GM18873 (cell line): Measurements from ENCODE around the gene SLC39A12.

ENCODE experiments used
- ATAC-seq: cut with Tn5 transposase; IDR thresholded peaks from one replicate; pipeline ENCODE4 v1.9.1; 2021; ENCODE audit warnings: mild to moderate bottlenecking, moderate library complexity, moderate number of reproducible peaks; ENCODE audit not compliant: unreplicated experiment, low FRiP score

Gene SLC39A12

DNA sequence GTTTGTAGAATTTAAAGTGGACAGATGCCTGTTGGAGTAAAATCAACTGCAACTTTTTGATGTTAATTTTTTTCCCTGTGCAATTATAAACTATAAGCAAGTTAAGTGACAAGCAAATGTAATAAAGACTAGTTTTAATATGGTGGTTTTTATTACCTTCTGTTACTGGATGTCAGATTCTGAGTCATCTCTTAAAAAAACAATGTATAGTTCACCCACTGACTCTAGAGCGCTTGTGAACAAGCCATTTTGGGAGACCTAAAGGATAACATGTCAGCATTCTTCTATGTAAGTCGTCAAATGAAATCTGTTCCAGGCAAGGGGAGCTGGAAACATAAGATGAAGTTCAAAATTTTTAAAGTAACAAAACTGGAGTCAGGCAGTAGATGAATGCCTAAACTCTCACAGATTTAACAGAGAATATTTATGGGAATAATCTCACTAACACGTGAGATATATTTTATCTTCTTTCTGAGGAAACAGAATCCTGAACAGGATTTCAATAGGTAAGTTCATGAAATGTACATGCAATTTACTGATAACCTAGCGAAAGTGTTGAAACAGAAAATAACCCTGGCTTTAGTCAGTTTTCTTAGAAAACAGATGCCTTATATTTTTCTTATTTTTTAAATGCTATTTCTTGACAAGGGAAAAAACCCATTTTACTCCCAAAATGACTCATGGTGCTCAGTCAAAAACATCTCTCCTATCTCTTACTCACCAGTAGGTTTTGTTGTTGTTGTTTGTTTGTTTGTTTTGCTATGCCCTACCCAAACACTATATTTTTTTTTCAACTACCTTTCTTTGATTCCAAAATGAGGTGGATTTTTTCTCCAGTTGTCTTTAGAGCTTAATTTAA, 91.7 kb downstream of the SLC39A12 start:
- ATAC-seq, result no peak

- ATAC-seq, result no peak
Measured at GRCh38 chr10:18044976-18045720, 93.4 kb downstream of the SLC39A12 start.

DNA sequence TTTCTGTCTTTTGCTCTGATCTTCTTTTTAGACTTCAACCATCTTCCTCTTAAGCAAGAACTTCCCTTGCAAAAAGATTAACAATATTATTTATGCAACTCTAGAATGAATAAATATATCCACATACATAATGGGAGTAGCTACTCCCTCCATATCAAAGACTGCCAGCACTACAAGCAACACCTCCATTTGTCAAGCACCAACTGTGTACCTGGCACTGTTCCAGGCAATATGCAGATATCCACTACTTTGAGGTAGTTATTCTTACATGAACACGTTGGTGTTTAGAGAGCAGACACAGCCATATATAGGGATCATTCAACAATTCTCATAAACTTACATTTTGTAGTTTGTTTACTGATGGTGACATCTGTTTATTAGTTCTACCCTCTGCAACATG, 104.9 kb downstream of the SLC39A12 start:
- ATAC-seq, result no peak

DNA sequence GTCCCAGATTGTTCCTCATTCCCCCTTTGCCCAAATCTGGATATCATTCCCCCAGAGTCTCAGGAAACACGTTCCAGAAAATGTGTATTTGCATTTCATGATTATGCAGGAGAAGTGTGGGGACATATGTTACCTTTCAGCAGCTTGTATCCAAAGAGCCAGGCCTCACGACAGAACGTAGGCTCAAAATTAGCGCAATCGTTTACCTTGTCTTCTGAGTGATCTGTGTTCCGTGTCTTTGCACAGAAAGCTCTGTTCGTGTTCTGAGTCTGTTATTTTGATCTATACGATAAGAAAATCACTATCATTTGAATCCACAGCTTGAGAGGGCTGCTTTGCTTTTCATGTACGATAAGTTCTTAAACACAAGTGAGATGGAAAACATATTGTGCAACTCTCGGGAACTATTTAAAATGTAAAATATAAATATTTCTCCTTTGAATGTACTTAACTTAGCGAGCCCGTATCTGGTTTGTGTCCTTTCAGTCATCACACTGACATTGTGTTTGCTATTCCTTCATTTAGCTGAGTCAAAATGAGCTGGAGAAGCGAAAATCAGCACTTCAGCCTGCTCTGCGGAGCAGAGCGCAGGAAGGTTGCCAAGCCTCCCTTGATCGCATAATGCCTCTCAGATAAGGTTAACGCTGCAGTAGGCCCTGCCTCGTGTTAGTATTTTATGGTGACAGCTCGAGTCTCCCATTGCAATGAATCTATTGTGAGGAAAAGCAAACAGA, 108.3 kb downstream of the SLC39A12 start:
- no peak for ATAC-seq

- no peak for ATAC-seq
Measured at GRCh38 chr10:18066947-18067346, 115.2 kb downstream of the SLC39A12 start.

DNA sequence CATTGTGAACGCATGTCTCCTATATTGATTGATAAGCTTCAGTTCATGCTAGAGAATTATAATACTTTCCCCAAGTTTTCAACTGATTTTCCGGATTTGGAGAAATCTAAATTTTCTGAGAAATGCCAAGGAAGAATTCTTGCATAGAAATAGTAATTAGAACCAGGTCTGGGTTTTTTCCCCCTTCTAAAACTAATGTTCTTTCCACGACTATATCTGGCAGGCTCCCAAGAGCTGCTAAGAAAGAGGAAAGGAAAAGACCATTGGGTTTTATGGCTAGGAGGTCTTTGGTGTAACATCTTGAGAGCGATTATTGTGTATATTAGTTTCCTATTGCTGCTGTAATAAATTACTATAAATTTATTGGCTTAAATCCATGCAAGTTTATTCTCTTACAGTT, 116.7 kb downstream of the SLC39A12 start:
- ATAC-seq, result no peak

GRCh38 chr10:18071591-18071990, 119.9 kb downstream of the SLC39A12 start:
- no peak for ATAC-seq

DNA sequence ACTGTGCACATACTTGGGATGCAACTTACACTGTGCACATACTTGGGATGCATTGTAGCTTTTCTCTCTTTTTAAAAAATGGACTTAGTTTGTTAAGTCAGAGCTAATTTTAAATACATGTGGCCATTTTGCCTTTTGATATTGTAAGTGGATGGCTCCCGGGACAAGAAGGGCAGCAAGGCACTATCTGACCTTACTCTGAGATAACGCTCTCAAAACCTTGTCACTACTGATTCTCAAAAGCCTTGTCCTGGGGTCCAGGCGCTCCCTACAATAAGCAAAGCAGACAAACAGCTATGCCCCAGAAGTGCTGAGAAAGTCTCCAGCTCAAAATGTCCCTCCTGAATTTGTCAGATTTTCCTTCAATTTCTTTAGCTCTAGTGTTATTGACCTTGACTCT, 121.6 kb downstream of the SLC39A12 start:
- no peak for ATAC-seq

- ATAC-seq, result no peak
Measured at GRCh38 chr10:18075881-18076280, 124.2 kb downstream of the SLC39A12 start.

DNA sequence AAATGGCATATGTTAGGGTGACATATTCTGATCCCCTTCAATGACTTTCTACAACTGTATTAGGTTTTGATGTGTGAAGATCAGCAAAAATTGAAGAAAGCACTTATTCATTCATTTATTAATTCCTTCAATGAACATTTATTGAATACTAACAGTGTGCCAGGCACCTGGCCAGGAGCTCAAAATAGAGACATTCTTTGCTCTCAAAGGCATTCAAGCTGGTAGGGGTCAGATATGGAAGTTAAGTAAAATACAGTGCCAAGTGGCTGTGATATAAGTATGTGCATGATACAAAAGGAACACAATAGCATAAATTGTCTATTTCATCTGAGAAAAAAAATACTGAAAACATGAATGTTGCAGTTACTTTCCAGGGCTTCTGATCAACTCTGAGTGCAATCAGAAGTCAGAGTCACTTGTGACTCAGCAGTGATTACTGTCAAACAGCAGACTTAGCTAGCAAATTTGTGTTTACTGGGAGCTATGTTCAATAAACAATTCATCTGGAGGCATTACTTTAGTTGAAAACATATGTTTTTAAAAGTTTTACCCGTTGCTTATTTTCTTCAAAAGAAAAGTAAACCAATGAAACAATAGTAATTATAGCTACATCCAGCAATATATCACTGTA, 128.1 kb downstream of the SLC39A12 start:
- ATAC-seq, result no peak

DNA sequence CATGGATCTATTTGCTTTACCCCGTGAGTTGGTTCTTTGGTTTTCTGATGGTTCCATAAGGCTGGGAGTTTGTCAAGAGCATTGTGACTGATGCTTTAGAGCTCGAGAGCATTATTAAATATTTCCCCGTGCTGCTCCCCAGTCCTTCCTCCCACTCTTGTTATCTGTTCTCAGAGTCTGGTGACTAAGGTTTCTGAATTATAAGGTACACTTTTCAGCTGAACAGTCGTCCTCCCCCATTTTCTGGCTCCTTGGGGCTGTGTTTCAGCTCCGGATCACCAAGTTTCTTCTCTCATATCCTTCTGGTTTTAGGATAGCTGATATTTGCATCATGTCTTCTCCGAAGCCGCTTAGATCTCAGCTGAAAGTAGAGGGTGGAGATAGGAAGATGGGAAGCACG, 130.7 kb downstream of the SLC39A12 start:
- ATAC-seq, result no peak

- ATAC-seq, result no peak
Measured at GRCh38 chr10:18085855-18086254, 134.1 kb downstream of the SLC39A12 start.

DNA sequence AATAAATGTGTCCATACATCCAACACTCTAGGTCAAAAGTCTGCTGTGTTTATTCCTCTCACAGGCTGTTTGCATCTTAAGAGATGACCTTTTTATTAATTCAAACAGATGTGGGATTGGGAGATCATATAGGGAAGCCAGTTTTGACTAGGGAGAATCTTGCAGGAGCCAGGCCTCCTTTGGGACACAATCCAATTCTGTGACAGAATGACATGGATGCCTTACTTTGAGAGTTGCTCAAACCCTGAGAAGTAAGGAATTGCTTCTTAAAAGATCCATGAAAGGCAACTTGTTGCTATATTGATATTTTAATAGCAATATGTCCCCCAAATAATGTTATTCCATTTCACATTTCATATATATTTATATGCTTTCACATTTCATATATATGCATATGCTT, 135.0 kb downstream of the SLC39A12 start:
- no peak for ATAC-seq

GRCh38 chr10:18087355-18087754, 135.6 kb downstream of the SLC39A12 start:
- ATAC-seq, result no peak
